Cardiac muscle cell (in vitro differentiated cells and primary cell): ENCODE results near the gene RPUSD3. TPM values are rescaled to one million over a fixed set of nuclear protein-coding genes. Genes with fewer than 3 reads are reported as not detected.

ENCODE experiments used
- DNase-seq, 2 donors: peaks; one replicate each; pipeline versions ENCODE4 v3.0.0 to v3.0.0-alpha.2; 2010 to 2017; ENCODE audit warnings: low read depth in 1 of 2, low spot score in 1 of 2
- H3K27ac ChIP-seq: fragments of 200-600 bp; sonication (generic); 2 replicates; pipeline ENCODE4 v1.5.1; 2016
- H3K27me3 ChIP-seq: fragments of 200-600 bp; sonication (generic); 2 replicates; pipeline ENCODE4 v1.6.0; 2016; ENCODE audit warnings: control low read depth
- H3K36me3 ChIP-seq: fragments of 200-600 bp; sonication (generic); 2 replicates; pipeline ENCODE4 v1.5.1; 2016; ENCODE audit warnings: control low read depth
- H3K4me1 ChIP-seq: fragments of 200-600 bp; sonication (generic); 2 replicates; pipeline ENCODE4 v1.8.1; 2017; ENCODE audit warnings: low read depth, mild to moderate bottlenecking, mixed run types
- H3K4me3 ChIP-seq: fragments of 200-600 bp; sonication (generic); 2 replicates; pipeline ENCODE4 v1.5.1; 2016; ENCODE audit warnings: mild to moderate bottlenecking
- H3K9me3 ChIP-seq: fragments of 200-600 bp; sonication (generic); 2 replicates; pipeline ENCODE4 v1.5.1; 2017; ENCODE audit warnings: low read depth, mild to moderate bottlenecking, control low read depth
- CTCF ChIP-seq: IDR thresholded peaks from 2 replicates; pipeline ENCODE4 v1.5.1; 2012; ENCODE audit warnings: low read depth, mild to moderate bottlenecking, low read length
- polyA plus RNA-seq: library from polyadenylated mRNA; unstranded; fragments of >200 nt; fragmentation: Nextera tagmentation; extraction: Ambion mirVana; gene quantifications from 2 replicates; pipeline ENCODE4 v1.2.1, GENCODE V29; 2016
- total RNA-seq: library from RNA; depleted of rRNA; stranded (reverse); fragments of >200 nt; gene quantifications from 2 replicates; pipeline ENCODE4 v1.2.3, GENCODE V29; 2016

RPUSD3 gene
- total and polyA plus RNA-seq, 2 experiments from 2014 or later = 78.1 to 122 TPM

- peaks cover 23% of the 10 kb centered on the region for H3K36me3 ChIP-seq
- no peaks in the 10 kb centered on the region for H3K27me3 ChIP-seq
- no peak for TF ChIP-seq CTCF
- H3K27ac ChIP-seq = peak overlapping the region; percentile 45
- H3K4me3 ChIP-seq = no peak overlapping the region
- peak; percentile 18 to 46 for DNase-seq
- peaks cover 11% of the 10 kb centered on the region for H3K4me1 ChIP-seq
- no peaks in the 10 kb centered on the region for H3K9me3 ChIP-seq
Measured at GRCh38 chr3:9808345-9809037, 35.3 kb downstream of the RPUSD3 start.

DNA sequence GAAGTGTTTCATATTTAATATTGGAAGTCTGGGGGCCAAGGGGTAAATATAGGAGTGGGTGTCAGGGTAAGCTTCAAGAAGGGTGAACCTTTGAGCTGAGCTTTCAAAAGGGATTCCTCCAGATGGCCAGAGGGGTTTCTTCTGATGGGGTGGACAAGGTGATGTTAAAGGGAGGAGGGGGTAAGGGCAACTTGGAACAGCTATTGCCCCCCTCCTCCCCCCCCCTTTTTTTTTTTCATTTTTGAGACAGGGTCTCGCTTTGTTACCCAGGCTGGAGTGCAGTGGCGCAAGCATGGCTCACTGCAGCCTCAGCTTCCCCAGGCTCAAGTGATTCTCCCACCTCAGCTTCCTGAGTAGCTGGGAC, 35.8 kb downstream of the RPUSD3 start:
- DNase-seq = no peak
- peaks cover 27% of the 10 kb centered on the region for H3K36me3 ChIP-seq
- no peaks in the 10 kb centered on the region for H3K27me3 ChIP-seq
- H3K4me1 ChIP-seq = peaks cover 11% of the 10 kb centered on the region
- TF ChIP-seq CTCF = no peak
- H3K9me3 ChIP-seq = no peaks in the 10 kb centered on the region
- H3K4me3 ChIP-seq = no peak overlapping the region
- H3K27ac ChIP-seq = peak overlapping the region; percentile 21

DNA sequence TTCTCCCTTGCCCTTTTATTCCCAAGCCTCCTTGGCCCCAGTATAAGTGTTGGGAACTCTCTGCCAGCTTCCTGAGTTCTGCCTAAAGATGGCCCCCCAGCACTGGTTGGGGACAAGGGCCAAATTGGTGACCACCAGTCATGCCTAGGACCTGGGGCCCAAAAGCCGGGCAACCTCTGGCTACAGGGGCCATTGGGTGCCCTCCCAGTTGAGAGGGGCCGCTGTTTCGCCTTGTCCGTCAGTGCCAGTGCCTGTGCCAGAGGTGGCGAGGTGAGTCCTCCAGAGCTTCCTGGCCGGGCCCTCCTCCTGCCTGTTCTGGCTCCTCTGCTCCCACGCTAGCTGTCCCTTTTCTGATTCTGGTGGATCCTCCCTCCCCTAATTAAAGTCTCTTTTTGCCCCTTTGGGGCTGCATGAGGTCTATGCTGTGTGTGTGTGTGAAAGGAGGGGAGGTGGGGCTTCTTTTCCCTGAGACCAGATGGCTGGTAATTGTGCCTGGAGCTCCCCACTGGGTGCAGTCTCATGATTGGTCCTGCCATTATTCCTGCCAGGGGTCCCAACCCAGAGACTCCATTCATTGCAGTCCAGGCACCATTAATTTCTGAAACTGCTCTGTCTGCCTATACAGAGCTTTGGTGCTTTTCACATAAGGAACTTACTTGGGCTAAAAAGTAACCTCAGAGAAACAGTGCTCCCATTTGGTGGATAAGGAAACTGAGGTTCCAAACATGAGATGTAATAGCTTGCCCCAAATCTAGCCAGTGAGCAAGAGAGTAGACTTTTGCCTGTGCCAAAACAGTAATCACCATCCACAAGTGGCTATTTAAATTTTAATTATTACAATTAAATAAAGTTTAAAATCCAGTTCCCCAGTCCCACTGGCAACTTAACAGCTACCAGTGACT, 36.9 kb downstream of the RPUSD3 start:
- no peak for DNase-seq
- Histone ChIP-seq H3K9me3 (no peaks in the 10 kb centered on the region), H3K36me3 (peaks cover 32% of the 10 kb centered on the region), H3K4me3 (no peak overlapping the region), H3K27me3 (no peaks in the 10 kb centered on the region), H3K4me1 (peaks cover 11% of the 10 kb centered on the region), H3K27ac (peak overlapping the region; percentile 21)
- no peak for TF ChIP-seq CTCF

GRCh38 chr3:9806137-9806536, 37.7 kb downstream of the RPUSD3 start:
- no peaks in the 10 kb centered on the region for H3K9me3 ChIP-seq
- no peak for DNase-seq
- H3K27me3 ChIP-seq = no peaks in the 10 kb centered on the region
- peaks cover 39% of the 10 kb centered on the region for H3K36me3 ChIP-seq
- H3K27ac ChIP-seq = no peak overlapping the region
- H3K4me1 ChIP-seq = peaks cover 11% of the 10 kb centered on the region
- no peak overlapping the region for H3K4me3 ChIP-seq
- no peak for TF ChIP-seq CTCF

GRCh38 chr3:9804996-9805395, 38.8 kb downstream of the RPUSD3 start:
- DNase-seq = no peak
- Histone ChIP-seq H3K9me3 (no peaks in the 10 kb centered on the region), H3K27me3 (no peaks in the 10 kb centered on the region), H3K36me3 (peaks cover 48% of the 10 kb centered on the region), H3K4me1 (peaks cover 4% of the 10 kb centered on the region), H3K4me3 (no peak overlapping the region), H3K27ac (no peak overlapping the region)
- TF ChIP-seq CTCF = no peak
